ENCODE results near the gene MPL. TPM values are rescaled to one million over a fixed set of nuclear protein-coding genes. Genes with fewer than 3 reads are reported as not detected.

Gene MPL
- total RNA-seq, 1 donor from 2014 or later = not detected

- DNase-seq (ENCODE audit: low spot score in 2 of 2) (no peak), FAIRE-seq (no peak)
Measured at GRCh38 chr1:43402089-43402865, 64.7 kb downstream of the MPL start.

Other genes with a start within 250 kb of the MPL start
- gene EBNA1BP2, start 165.5 kb upstream of the MPL start, total RNA-seq = 57.5 TPM
- gene CFAP57, start 165.5 kb upstream of the MPL start, total RNA-seq = 0.82 TPM
- gene TMEM125, start 67.8 kb upstream of the MPL start, total RNA-seq = 0.82 TPM
- gene C1orf210, start 52.2 kb upstream of the MPL start, total RNA-seq = not detected
- 6.9 TPM for gene TIE1, start 36.8 kb upstream of the MPL start, total RNA-seq
- gene CDC20, start 21.2 kb downstream of the MPL start, total RNA-seq = 4.9 TPM
- 6.9 TPM for gene ELOVL1, start 30.2 kb downstream of the MPL start, total RNA-seq
- 22.8 TPM for gene MED8, start 52.0 kb downstream of the MPL start, total RNA-seq
- gene SZT2, start 52.1 kb downstream of the MPL start, total RNA-seq = 19.2 TPM
- gene HYI, start 116.1 kb downstream of the MPL start, total RNA-seq = 27.3 TPM
- 39.1 TPM for gene PTPRF, start 193.1 kb downstream of the MPL start, total RNA-seq

Data from frontal cortex (tissue), 4 donors.